ENCODE data around the gene TMEM255A.

DNA sequence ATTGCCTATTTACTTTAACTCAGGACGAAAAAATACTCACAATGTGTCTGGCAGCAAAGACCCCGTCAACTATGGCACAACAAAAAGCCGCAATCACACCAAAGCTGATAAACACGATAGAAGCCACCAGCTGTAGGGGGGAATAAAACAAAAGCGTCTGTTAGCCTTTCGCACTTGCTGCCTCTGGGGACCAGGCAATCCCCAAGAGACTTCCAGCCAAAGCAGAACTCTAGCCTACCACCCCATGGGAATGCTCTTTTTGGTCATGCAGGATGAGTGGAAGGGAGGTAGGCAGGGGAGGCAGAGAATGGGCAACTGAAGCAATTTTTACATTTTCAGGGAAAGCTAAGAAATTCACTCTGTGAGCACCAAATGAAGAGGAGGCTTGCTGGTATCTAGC, 20.1 kb downstream of the TMEM255A start:
- TF ChIP-seq, protein P1, sequence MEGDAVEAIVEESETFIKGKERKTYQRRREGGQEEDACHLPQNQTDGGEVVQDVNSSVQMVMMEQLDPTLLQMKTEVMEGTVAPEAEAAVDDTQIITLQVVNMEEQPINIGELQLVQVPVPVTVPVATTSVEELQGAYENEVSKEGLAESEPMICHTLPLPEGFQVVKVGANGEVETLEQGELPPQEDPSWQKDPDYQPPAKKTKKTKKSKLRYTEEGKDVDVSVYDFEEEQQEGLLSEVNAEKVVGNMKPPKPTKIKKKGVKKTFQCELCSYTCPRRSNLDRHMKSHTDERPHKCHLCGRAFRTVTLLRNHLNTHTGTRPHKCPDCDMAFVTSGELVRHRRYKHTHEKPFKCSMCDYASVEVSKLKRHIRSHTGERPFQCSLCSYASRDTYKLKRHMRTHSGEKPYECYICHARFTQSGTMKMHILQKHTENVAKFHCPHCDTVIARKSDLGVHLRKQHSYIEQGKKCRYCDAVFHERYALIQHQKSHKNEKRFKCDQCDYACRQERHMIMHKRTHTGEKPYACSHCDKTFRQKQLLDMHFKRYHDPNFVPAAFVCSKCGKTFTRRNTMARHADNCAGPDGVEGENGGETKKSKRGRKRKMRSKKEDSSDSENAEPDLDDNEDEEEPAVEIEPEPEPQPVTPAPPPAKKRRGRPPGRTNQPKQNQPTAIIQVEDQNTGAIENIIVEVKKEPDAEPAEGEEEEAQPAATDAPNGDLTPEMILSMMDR (IDR thresholded peaks at IDR 0.05) = no peak
- no peak for TF ChIP-seq POLR2A (IDR thresholded peaks at IDR 0.05)
